LNCAP (cell line): Measurements from ENCODE around the gene OR5W2.
"Not testable (repeated sequence)": the region's sequence is repeated elsewhere in the genome, so short reads cannot be mapped to it uniquely, and the experiment has no call there.

Source experiments
- CTCF ChIP-seq: fragments of 450-650 bp; IDR thresholded peaks from 2 replicates; pipeline ENCODE4 v1.5.1; 2017; ENCODE audit warnings: mild to moderate bottlenecking

The OR5W2 gene

GRCh38 chr11:55882997-55883396, 31.4 kb downstream of the OR5W2 start, which contains the start of gene TRIM51:
Gene TRIM51, plus strand, starts transcription at chr11:55883297. Its CDS starts 2,132 bp downstream, at chr11:55885429.
- not testable (repeated sequence) for TF ChIP-seq CTCF
